Lower leg skin (tissue), 3 donors: ENCODE measurements around the gene NUDT2.
"Not testable (repeated sequence)": the region's sequence is repeated elsewhere in the genome, so short reads cannot be mapped to it uniquely, and the experiment has no call there.

Experiments
- CTCF ChIP-seq, 3 donors: fragments of 450-650 bp; IDR thresholded peaks; one replicate each; pipeline ENCODE4 v1.5.1; 2016; ENCODE audit warnings: antibody characterized with exemption in 3 of 3, mild to moderate bottlenecking in 3 of 3, moderate library complexity in 2 of 3
- POLR2A ChIP-seq, 2 donors: fragments of 450-650 bp; IDR thresholded peaks; one replicate each; pipeline ENCODE4 v1.6.1; 2016 to 2017; ENCODE audit warnings: antibody characterized with exemption in 2 of 2, mild to moderate bottlenecking in 1 of 2, moderate library complexity in 1 of 2

GRCh38 chr9:34367751-34368410, 38.5 kb downstream of the NUDT2 start:
- TF ChIP-seq POLR2A, CTCF (IDR thresholded peaks at IDR 0.05): not testable (repeated sequence)
